Measurements from ENCODE around the gene AIF1. TPM values are rescaled to one million over a fixed set of nuclear protein-coding genes. Genes with fewer than 3 reads are reported as not detected.
A peak's percentile ranks its signal among the peaks of the same experiment; 100 is the strongest.

Gene AIF1
- total RNA-seq, 1 donor from 2014 or later = not detected

- Mint-ChIP-seq H3K4me3 (peak overlapping the region; percentile 61), H3K27ac (ENCODE audit: unreplicated experiment) (no peak overlapping the region), H3K27me3 (ENCODE audit: low read depth) (no peaks in the 10 kb centered on the region), H3K36me3 (ENCODE audit: low read depth) (peaks cover 50% of the 10 kb centered on the region), H3K4me1 (peaks cover 6% of the 10 kb centered on the region), H3K9me3 (no peaks in the 10 kb centered on the region)
- TF ChIP-seq CTCF (conservative IDR thresholded peaks at IDR 0.05) = no peak
- DNase-seq (ENCODE audit: low read depth, low spot score) = no peak
These were observed 12.8 kb downstream of the AIF1 start for GRCh38 chr6:31627690-31628287.

GRCh38 chr6:31629014-31629413 is 14.0 kb downstream of the AIF1 start:
- Mint-ChIP-seq H3K27ac (ENCODE audit: unreplicated experiment) (no peak overlapping the region), H3K27me3 (ENCODE audit: low read depth) (no peaks in the 10 kb centered on the region), H3K4me1 (peaks cover 3% of the 10 kb centered on the region), H3K9me3 (no peaks in the 10 kb centered on the region), H3K36me3 (ENCODE audit: low read depth) (peaks cover 46% of the 10 kb centered on the region), H3K4me3 (peak overlapping the region; percentile 21)
- TF ChIP-seq CTCF (conservative IDR thresholded peaks at IDR 0.05) = no peak
- no peak for DNase-seq (ENCODE audit: low read depth, low spot score)

DNA sequence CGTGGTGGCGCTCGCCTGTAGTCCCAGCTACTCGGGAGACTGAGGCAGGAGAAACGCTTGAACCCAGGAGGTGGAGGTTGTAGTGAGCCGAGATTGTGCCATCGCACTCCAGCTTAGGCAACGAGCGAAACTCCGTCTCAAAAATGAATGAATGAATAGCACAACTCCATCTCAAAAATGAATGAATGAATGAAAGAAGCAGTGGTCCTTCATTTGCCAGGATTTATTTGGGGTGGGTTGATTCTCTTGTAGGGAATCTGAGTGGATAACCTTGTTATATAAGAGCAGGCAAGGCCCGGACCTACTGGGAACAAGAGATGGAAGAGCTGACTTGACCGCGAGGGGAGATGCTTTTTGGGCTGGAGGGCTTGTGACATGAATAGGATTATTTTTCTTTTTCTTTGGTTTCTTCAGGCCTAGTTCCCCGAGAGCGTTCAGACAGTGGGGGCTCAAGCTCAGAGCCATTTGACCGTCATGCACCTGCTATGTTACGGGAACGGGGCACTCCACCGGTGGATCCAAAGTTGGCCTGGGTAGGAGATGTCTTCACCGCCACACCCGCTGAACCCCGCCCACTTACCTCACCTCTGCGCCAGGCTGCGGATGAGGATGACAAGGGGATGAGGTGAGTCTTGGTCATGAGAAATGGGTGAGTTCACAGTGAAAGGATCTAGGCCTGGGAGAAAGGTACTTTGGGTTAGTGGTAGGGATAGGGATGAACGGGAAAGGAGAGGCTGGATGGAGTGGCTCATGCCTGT is 15.3 kb downstream of the AIF1 start:
- Mint-ChIP-seq H3K27me3 (ENCODE audit: low read depth) (no peaks in the 10 kb centered on the region), H3K4me3 (peak overlapping the region; percentile 38), H3K9me3 (no peaks in the 10 kb centered on the region), H3K27ac (ENCODE audit: unreplicated experiment) (peak overlapping the region; percentile 6), H3K4me1 (peaks cover 4% of the 10 kb centered on the region), H3K36me3 (ENCODE audit: low read depth) (peaks cover 50% of the 10 kb centered on the region)
- no peak for TF ChIP-seq CTCF (conservative IDR thresholded peaks at IDR 0.05)
- DNase-seq (ENCODE audit: low read depth, low spot score) = no peak

DNA sequence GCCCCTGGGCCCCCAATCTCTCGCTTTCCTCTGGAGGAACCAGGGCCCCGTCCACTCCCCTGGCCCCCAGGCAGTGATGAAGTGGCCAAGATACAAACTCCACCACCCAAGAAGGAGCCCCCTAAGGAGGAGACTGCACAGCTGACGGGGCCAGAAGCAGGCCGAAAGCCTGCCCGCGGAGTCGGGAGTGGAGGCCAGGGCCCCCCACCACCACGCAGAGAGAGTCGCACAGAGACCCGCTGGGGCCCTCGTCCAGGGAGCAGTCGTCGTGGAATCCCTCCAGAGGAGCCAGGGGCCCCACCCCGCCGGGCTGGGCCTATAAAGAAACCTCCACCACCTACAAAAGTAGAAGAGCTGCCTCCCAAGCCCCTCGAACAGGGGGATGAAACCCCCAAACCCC is 16.2 kb downstream of the AIF1 start:
- H3K9me3 Mint-ChIP-seq = no peaks in the 10 kb centered on the region
- no peak for TF ChIP-seq CTCF (conservative IDR thresholded peaks at IDR 0.05)
- no peaks in the 10 kb centered on the region for H3K27me3 Mint-ChIP-seq (ENCODE audit: low read depth)
- peak overlapping the region; percentile 38 for H3K4me3 Mint-ChIP-seq
- no peak overlapping the region for H3K27ac Mint-ChIP-seq (ENCODE audit: unreplicated experiment)
- H3K36me3 Mint-ChIP-seq (ENCODE audit: low read depth) = peaks cover 44% of the 10 kb centered on the region
- no peak for DNase-seq (ENCODE audit: low read depth, low spot score)
- H3K4me1 Mint-ChIP-seq = peaks cover 4% of the 10 kb centered on the region

DNA sequence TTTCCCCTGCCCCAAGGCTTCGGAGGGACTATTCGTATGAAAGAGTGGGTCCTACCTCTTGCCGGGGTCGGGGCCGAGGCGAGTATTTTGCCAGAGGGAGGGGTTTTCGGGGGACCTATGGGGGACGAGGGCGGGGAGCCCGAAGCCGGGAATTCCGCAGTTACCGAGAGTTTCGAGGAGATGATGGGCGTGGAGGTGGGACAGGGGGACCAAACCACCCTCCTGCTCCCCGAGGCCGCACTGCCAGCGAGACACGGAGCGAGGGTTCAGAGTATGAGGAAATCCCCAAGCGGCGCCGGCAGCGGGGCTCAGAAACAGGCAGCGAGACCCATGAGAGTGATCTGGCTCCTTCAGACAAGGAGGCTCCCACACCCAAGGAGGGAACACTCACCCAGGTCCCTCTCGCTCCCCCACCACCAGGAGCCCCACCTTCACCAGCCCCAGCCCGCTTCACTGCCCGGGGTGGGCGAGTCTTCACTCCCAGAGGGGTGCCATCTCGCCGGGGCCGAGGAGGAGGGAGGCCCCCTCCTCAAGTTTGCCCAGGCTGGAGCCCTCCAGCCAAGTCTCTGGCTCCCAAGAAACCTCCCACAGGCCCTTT is 16.7 kb downstream of the AIF1 start:
- Mint-ChIP-seq H3K4me3 (peak overlapping the region; percentile 41), H3K27me3 (ENCODE audit: low read depth) (no peaks in the 10 kb centered on the region), H3K9me3 (no peaks in the 10 kb centered on the region), H3K36me3 (ENCODE audit: low read depth) (peaks cover 45% of the 10 kb centered on the region), H3K27ac (ENCODE audit: unreplicated experiment) (no peak overlapping the region), H3K4me1 (peaks cover 4% of the 10 kb centered on the region)
- DNase-seq (ENCODE audit: low read depth, low spot score) = no peak
- TF ChIP-seq CTCF (conservative IDR thresholded peaks at IDR 0.05) = no peak
